Endothelial cell of umbilical vein (primary cell): ENCODE results near the gene HSP90AB1. TPM values are rescaled to one million over a fixed set of nuclear protein-coding genes. Genes with fewer than 3 reads are reported as not detected.

Experiments
- BruUV-seq: library from RNA; stranded (reverse); fragments of 400-500 nt; replicated peaks from 2 replicates; lab custom pipeline; 2021; lab: Mats Ljungman, UMichigan
- CTCF ChIA-PET: fragments of 300-600, 350-600 bp; sonication (Branson Sonifier 250); formaldehyde crosslinking; loops from one replicate; lab custom pipeline; 2021; ENCODE audit warnings: antibody characterized with exemption, inconsistent platforms; lab: Charles Lee
- POLR2A ChIA-PET: fragments of 300-600, 350-600 bp; sonication (Branson Sonifier 250); formaldehyde crosslinking; loops from one replicate; lab custom pipeline; 2021; ENCODE audit warnings: antibody characterized with exemption, inconsistent platforms; lab: Charles Lee
- DNase-seq: peaks from one replicate; pipeline ENCODE4 v3.0.0-alpha.2; 2011; ENCODE audit warnings: low read depth, low spot score
- FAIRE-seq: peaks from 2 replicates; lab custom pipeline; 2011; peaks lifted over from hg19 to GRCh38; lab: Jason Lieb, UNC
- H2AFZ ChIP-seq: 2 replicates; pipeline ENCODE4 v1.6.0; 2012; ENCODE audit warnings: low read depth, low read length, control low read depth, inconsistent platforms
- H3K27ac ChIP-seq: 2 replicates; pipeline ENCODE4 v1.5.1; 2011; ENCODE audit warnings: low read depth, mild to moderate bottlenecking, control low read depth, low read length, moderate library complexity; ENCODE audit not compliant: insufficient read depth
- H3K27me3 ChIP-seq, 2 experiments: 2 replicates each; pipeline versions ENCODE4 v1.6.0 to v1.6.1; 2011; ENCODE audit warnings: low read length in 2 of 2, mixed read lengths in 1 of 2; ENCODE audit not compliant: control insufficient read depth in 2 of 2, insufficient read depth in 2 of 2
- H3K36me3 ChIP-seq, 2 experiments: 2 replicates in 1 of 2; 3 replicates in 1 of 2; pipeline ENCODE4 v1.5.1; 2011; ENCODE audit warnings: low read length in 2 of 2, mild to moderate bottlenecking in 1 of 2, moderate library complexity in 1 of 2; ENCODE audit not compliant: control insufficient read depth in 2 of 2, insufficient read depth in 2 of 2; ENCODE audit errors: extremely low read depth in 1 of 2
- H3K4me1 ChIP-seq: 3 replicates; pipeline ENCODE4 v1.5.1; 2011; ENCODE audit warnings: mild to moderate bottlenecking, low read length; ENCODE audit not compliant: control insufficient read depth, insufficient read depth; ENCODE audit errors: extremely low read depth
- H3K4me2 ChIP-seq: 2 replicates; pipeline ENCODE4 v1.6.1; 2011; ENCODE audit warnings: low read length, control low read depth, mixed read lengths; ENCODE audit not compliant: insufficient read depth
- H3K4me3 ChIP-seq, 3 experiments: fragments of 200-600 bp in 1 of 3; sonication (generic), shearing (Covaris generic) in 1 of 3; replicated peaks in 1 of 3; 2 replicates each; pipeline ENCODE4 v1.5.1; 2011 to 2016; ENCODE audit warnings: control low read depth in 3 of 3, low read length in 3 of 3, mild to moderate bottlenecking in 2 of 3, inconsistent platforms in 1 of 3, low read depth in 1 of 3, moderate library complexity in 1 of 3; ENCODE audit not compliant: insufficient read depth in 1 of 3
- H3K79me2 ChIP-seq: 2 replicates; pipeline ENCODE4 v1.6.0; 2012; ENCODE audit warnings: low read length, inconsistent platforms; ENCODE audit not compliant: control insufficient read depth, insufficient read depth
- H3K9ac ChIP-seq: replicated peaks from 2 replicates; pipeline ENCODE3; 2011; ENCODE audit warnings: low read length, control low read depth; ENCODE audit not compliant: insufficient read depth; ENCODE audit errors: extremely low read depth
- H3K9me1 ChIP-seq: replicated peaks from 3 replicates; pipeline ENCODE4 v1.6.0; 2011; ENCODE audit warnings: mild to moderate bottlenecking, low read length; ENCODE audit not compliant: control insufficient read depth, insufficient read depth; ENCODE audit errors: extremely low read depth
- H3K9me3 ChIP-seq: replicated peaks from 2 replicates; pipeline ENCODE4 v1.5.1; 2012; ENCODE audit warnings: low read length, inconsistent platforms; ENCODE audit not compliant: control insufficient read depth, insufficient read depth
- H4K20me1 ChIP-seq: replicated peaks from 2 replicates; pipeline ENCODE3; 2011; ENCODE audit warnings: mild to moderate bottlenecking, low read length; ENCODE audit not compliant: control insufficient read depth, insufficient read depth; ENCODE audit errors: extremely low read depth
- EZH2 ChIP-seq: IDR thresholded peaks from 2 replicates; pipeline ENCODE4 v1.6.1; 2012; ENCODE audit warnings: borderline replicate concordance, low read depth, mild to moderate bottlenecking, moderate library complexity, low read length, inconsistent platforms; ENCODE audit not compliant: severe bottlenecking
- GATA2 ChIP-seq: IDR thresholded peaks from 2 replicates; pipeline ENCODE4 v1.7.0; 2011; ENCODE audit warnings: low read depth, mild to moderate bottlenecking, moderate library complexity, mixed read lengths, low read length; ENCODE audit not compliant: insufficient read length, insufficient read depth
- dilution Hi-C: fragments of 300-500 bp; cut with MboI; formaldehyde crosslinking; loops from one replicate; pipeline ENCODE4 v1.15.0; 2019; ENCODE audit warnings: low sequenced_read_pairs; ENCODE audit not compliant: extremely low pct_ligation_motif_present
- intact Hi-C: fragments of 100-400 bp; cut with micrococcal nuclease; formaldehyde crosslinking; loops from one replicate; pipeline ENCODE4 v1.10.0; 2022
- polyA plus RNA-seq, 4 experiments: library from polyadenylated mRNA; depleted of rRNA in 3 of 4; stranded (reverse) in 3 of 4; unstranded in 1 of 4; fragments of >200 nt; gene quantifications; 2 replicates each; pipeline versions ENCODE4 v1.2.1 to v1.2.3, GENCODE V29; 2011 to 2012; ENCODE audit warnings: missing spikeins in 1 of 4
- total RNA-seq: library from RNA; stranded (reverse); gene quantifications from 2 replicates; pipeline ENCODE4 v1.2.3, GENCODE V29; 2021

HSP90AB1 gene
- total and polyA plus RNA-seq, 2 donors (not counting 3 experiments of a cell fraction or from before 2014, with no cell fraction given) = 824 to 1,201 TPM

- H3K27ac ChIP-seq = no peak overlapping the region
- dilution Hi-C loops (no loop called here), intact Hi-C loops (no loop called here)
- TF ChIP-seq GATA2 = no peak
- no peak for TF ChIP-seq EZH2
- no peaks in the 10 kb centered on the region for H3K4me1 ChIP-seq
- H2AFZ ChIP-seq = no peak overlapping the region
- no peaks in the 10 kb centered on the region for H3K36me3 ChIP-seq
- no TSS peak for BruUV-seq
- ChIA-PET CTCF (interaction anchor here (1.0 to 2.1 kb wide), 5 partner anchors 8 to 62 kb away, joined by 3 to 11 read pairs (median 5); partner anchors contain the start of gene AARS2), POLR2A (interaction anchor here (0.6 kb wide), 1 partner anchor 14 kb away, joined by 6 read pairs; no protein-coding TSS in a partner anchor)
- peaks cover 28 to 43% of the 10 kb centered on the region in 2 experiments for H3K27me3 ChIP-seq
- H3K79me2 ChIP-seq = no peaks in the 10 kb centered on the region
- H3K9ac ChIP-seq = no peak overlapping the region
- no peak overlapping the region for H3K4me3 ChIP-seq
- no peak overlapping the region for H3K4me2 ChIP-seq
- no peaks in the 10 kb centered on the region for H3K9me1 ChIP-seq
- DNase-seq (no peak), FAIRE-seq (no peak)
- H3K9me3 ChIP-seq = no peaks in the 10 kb centered on the region
- no peaks in the 10 kb centered on the region for H4K20me1 ChIP-seq
Observed at GRCh38 chr6:44275271-44275748, 28.4 kb downstream of the HSP90AB1 start.

GRCh38 chr6:44275749-44276648 lies 29.1 kb downstream of the HSP90AB1 start:
- dilution Hi-C loops (no loop called here), intact Hi-C loops (no loop called here)
- Histone ChIP-seq H3K27ac (no peak overlapping the region), H3K79me2 (no peaks in the 10 kb centered on the region), H4K20me1 (no peaks in the 10 kb centered on the region), H3K4me3 (no peak overlapping the region), H2AFZ (peak overlapping the region; percentile 64), H3K9me1 (no peaks in the 10 kb centered on the region), H3K9ac (no peak overlapping the region), H3K9me3 (no peaks in the 10 kb centered on the region), H3K36me3 (no peaks in the 10 kb centered on the region), H3K4me2 (peak overlapping the region; percentile 28), H3K27me3 (peaks cover 28 to 42% of the 10 kb centered on the region in 2 experiments), H3K4me1 (no peaks in the 10 kb centered on the region)
- no TSS peak for BruUV-seq
- DNase-seq = no peak
- ChIA-PET CTCF (interaction anchor here (0.7 to 3.0 kb wide), 7 partner anchors 8 to 62 kb away, joined by 3 to 12 read pairs (median 5); partner anchors contain the start of gene AARS2), POLR2A (interaction anchor here (0.6 kb wide), 1 partner anchor 13 kb away, joined by 6 read pairs; no protein-coding TSS in a partner anchor)
- no peak for FAIRE-seq
- no peak for TF ChIP-seq GATA2
- TF ChIP-seq EZH2 = peak; percentile 62
